Transverse colon (tissue), 4 donors: ENCODE measurements around the gene BCL11B.

Experiments used
- CTCF ChIP-seq, 5 experiments: fragments of 200-600 bp in 3 of 5; fragments of 450-650 bp in 2 of 5; sonication (generic) in 3 of 5; IDR thresholded peaks; 1 replicate in 2 of 5; 2 replicates in 3 of 5; pipeline ENCODE4 v1.5.1; 2016 to 2017; ENCODE audit warnings: antibody characterized with exemption in 5 of 5, inconsistent platforms in 3 of 5, mild to moderate bottlenecking in 2 of 5, moderate library complexity in 1 of 5
- EP300 ChIP-seq: sonication (generic); formaldehyde crosslinking; IDR thresholded peaks from one replicate; pipeline ENCODE4 v1.6.1; 2017; ENCODE audit warnings: antibody characterized with exemption, low read depth
- POLR2A ChIP-seq: fragments of 450-650 bp; IDR thresholded peaks from one replicate; pipeline ENCODE4 v1.6.1; 2016; ENCODE audit warnings: antibody characterized with exemption, mild to moderate bottlenecking, moderate library complexity
- POLR2AphosphoS5 ChIP-seq, 3 donors: sonication (generic); formaldehyde crosslinking; IDR thresholded peaks; one replicate each; pipeline ENCODE4 v1.6.1; 2016; ENCODE audit warnings: antibody characterized with exemption in 3 of 3

GRCh38 chr14:99242816-99243721, 28.9 kb downstream of the BCL11B start:
- TF ChIP-seq CTCF (IDR thresholded peaks at IDR 0.05) (no peak), POLR2AphosphoS5 (IDR thresholded peaks at IDR 0.05) (no peak), POLR2A (no peak), EP300 (no peak)
